NCI-H1694 treated with DMSO at 0.1 percent for 48 hours (cell line): ENCODE data around the gene ZMIZ2.
A peak's percentile ranks its signal among the peaks of the same experiment; 100 is the strongest.
"Not testable (repeated sequence)": the region's sequence is repeated elsewhere in the genome, so short reads cannot be mapped to it uniquely, and the experiment has no call there.

Source experiments
- DNase-seq: peaks from one replicate; lab custom pipeline; 2025; lab: John Stamatoyannopoulos, UW

ZMIZ2 gene

GRCh38 chr7:44729949-44730590, 18.6 kb upstream of the ZMIZ2 start:
- no peak for DNase-seq

GRCh38 chr7:44732971-44733370, 15.7 kb upstream of the ZMIZ2 start:
- not testable (repeated sequence) for DNase-seq

GRCh38 chr7:44733708-44734481, 14.8 kb upstream of the ZMIZ2 start:
- DNase-seq: no peak

GRCh38 chr7:44735403-44736165, 13.1 kb upstream of the ZMIZ2 start:
- no peak for DNase-seq

- no peak for DNase-seq
Measured at GRCh38 chr7:44736896-44737295, 11.8 kb upstream of the ZMIZ2 start.

GRCh38 chr7:44738051-44738723, 10.5 kb upstream of the ZMIZ2 start:
- DNase-seq: no peak

GRCh38 chr7:44738876-44739665, 9.6 kb upstream of the ZMIZ2 start:
- DNase-seq: no peak

- no peak for DNase-seq
Measured at GRCh38 chr7:44740055-44740454, 8.6 kb upstream of the ZMIZ2 start.

- no peak for DNase-seq
Measured at GRCh38 chr7:44743750-44744149, 4.9 kb upstream of the ZMIZ2 start.

GRCh38 chr7:44748948-44749731, 493 bp downstream of the ZMIZ2 start:
- no peak for DNase-seq

- no peak for DNase-seq
Measured at GRCh38 chr7:44749992-44750391, 1.3 kb downstream of the ZMIZ2 start.

GRCh38 chr7:44750424-44750823, 1.8 kb downstream of the ZMIZ2 start:
- no peak for DNase-seq

- no peak for DNase-seq
Measured at GRCh38 chr7:44750921-44751571, 2.4 kb downstream of the ZMIZ2 start.

GRCh38 chr7:44752822-44753221, 4.2 kb downstream of the ZMIZ2 start:
- DNase-seq: no peak

- no peak for DNase-seq
Measured at GRCh38 chr7:44754802-44755697, 6.4 kb downstream of the ZMIZ2 start.

GRCh38 chr7:44755698-44756627, 7.3 kb downstream of the ZMIZ2 start:
- DNase-seq: no peak

GRCh38 chr7:44756904-44757303, 8.3 kb downstream of the ZMIZ2 start:
- DNase-seq: no peak

GRCh38 chr7:44757311-44757710, 8.7 kb downstream of the ZMIZ2 start:
- peak; percentile 77 for DNase-seq
